ENCODE results near the gene TCEAL9. TPM values are rescaled to one million over a fixed set of nuclear protein-coding genes. Genes with fewer than 3 reads are reported as not detected.
"Not testable (repeated sequence)": the region's sequence is repeated elsewhere in the genome, so short reads cannot be mapped to it uniquely, and the experiment has no call there.

TCEAL9 gene
- total RNA-seq, 3 donors from 2014 or later (not counting 1 experiment from before 2014, with no cell fraction given): 0.40 TPM; not detected in 2

- DNase-seq (peak in 1 of 2 donors; percentile 10), ATAC-seq (no peak)
- H3K27me3 ChIP-seq (ENCODE audit: control insufficient read depth, insufficient read depth, low read length): peaks cover 3% of the 10 kb centered on the region
- H3K9me3 Mint-ChIP-seq: no peaks in the 10 kb centered on the region
- 0% methylated on average over 2 of the region's 13 CpGs for WGBS (ENCODE audit: insufficient coverage)
- H3K36me3 Mint-ChIP-seq: no peaks in the 10 kb centered on the region
- H3K27me3 Mint-ChIP-seq (ENCODE audit: low read depth in 2 of 2): peaks cover 15 to 24% of the 10 kb centered on the region in 2 donors
- TF ChIP-seq CTCF (IDR thresholded peaks at IDR 0.05): no peak
- peak overlapping the region; percentile 44 for H3K4me3 ChIP-seq (ENCODE audit: low read length)
- intact Hi-C loops (cut with micrococcal nuclease): no loop called here
- H3K27ac ChIP-seq (ENCODE audit: low read length): no peak overlapping the region
- H3K4me3 Mint-ChIP-seq: peak overlapping the region; percentile 55
- H3K27ac Mint-ChIP-seq: no peak overlapping the region
- peaks cover 11% of the 10 kb centered on the region in 2 donors for H3K4me1 Mint-ChIP-seq
- H3K36me3 ChIP-seq (ENCODE audit: control insufficient read depth, insufficient read depth, low read length): no peaks in the 10 kb centered on the region
- no peaks in the 10 kb centered on the region for H3K9me3 ChIP-seq (ENCODE audit: control insufficient read depth, insufficient read depth, low read length)
- peaks cover 8% of the 10 kb centered on the region for H3K4me1 ChIP-seq (ENCODE audit: control insufficient read depth, insufficient read depth, low read length)
Observed at GRCh38 chrX:103356858-103357257, 552 bp downstream of the TCEAL9 start.

- no peak for DNase-seq
- H3K9me3 Mint-ChIP-seq: no peaks in the 10 kb centered on the region
- peaks cover 12 to 24% of the 10 kb centered on the region in 2 donors for H3K27me3 Mint-ChIP-seq (ENCODE audit: low read depth in 2 of 2)
- intact Hi-C loops (cut with micrococcal nuclease): no loop called here
- no peak for ATAC-seq
- no CpG with 5 or more reads among the region's 2 CpGs for WGBS (ENCODE audit: insufficient coverage)
- H3K27ac Mint-ChIP-seq: no peak overlapping the region
- peaks cover 3% of the 10 kb centered on the region for H3K27me3 ChIP-seq (ENCODE audit: control insufficient read depth, insufficient read depth, low read length)
- H3K36me3 ChIP-seq (ENCODE audit: control insufficient read depth, insufficient read depth, low read length): no peaks in the 10 kb centered on the region
- H3K4me1 ChIP-seq (ENCODE audit: control insufficient read depth, insufficient read depth, low read length): peaks cover 8% of the 10 kb centered on the region
- H3K4me3 ChIP-seq (ENCODE audit: low read length): no peak overlapping the region
- no peaks in the 10 kb centered on the region for H3K9me3 ChIP-seq (ENCODE audit: control insufficient read depth, insufficient read depth, low read length)
- H3K36me3 Mint-ChIP-seq: no peaks in the 10 kb centered on the region
- no peak for TF ChIP-seq CTCF (IDR thresholded peaks at IDR 0.05)
- H3K4me1 Mint-ChIP-seq: peaks cover 11% of the 10 kb centered on the region in 2 donors
- no peak overlapping the region for H3K4me3 Mint-ChIP-seq
- H3K27ac ChIP-seq (ENCODE audit: low read length): no peak overlapping the region
Observed at GRCh38 chrX:103357871-103358270, 1.6 kb downstream of the TCEAL9 start.

GRCh38 chrX:103359605-103360004 is 3.3 kb downstream of the TCEAL9 start:
- H3K4me3 Mint-ChIP-seq; H3K4me3 ChIP-seq (ENCODE audit: low read length); ATAC-seq; H3K9me3 ChIP-seq (ENCODE audit: control insufficient read depth, insufficient read depth, low read length); H3K36me3 ChIP-seq (ENCODE audit: control insufficient read depth, insufficient read depth, low read length); H3K27ac Mint-ChIP-seq; DNase-seq; H3K9me3 Mint-ChIP-seq; intact Hi-C loops (cut with micrococcal nuclease); H3K27ac ChIP-seq (ENCODE audit: low read length); H3K4me1 ChIP-seq (ENCODE audit: control insufficient read depth, insufficient read depth, low read length); H3K36me3 Mint-ChIP-seq; H3K27me3 ChIP-seq (ENCODE audit: control insufficient read depth, insufficient read depth, low read length): not testable (repeated sequence)
- 100% methylated on average over 2 of the region's 3 CpGs for WGBS (ENCODE audit: insufficient coverage)
- H3K27me3 Mint-ChIP-seq (ENCODE audit: low read depth in 2 of 2): peaks cover 9 to 24% of the 10 kb centered on the region in 2 donors
- peaks cover 11% of the 10 kb centered on the region in 2 donors for H3K4me1 Mint-ChIP-seq

GRCh38 chrX:103360092-103360491 is 3.8 kb downstream of the TCEAL9 start:
- no peak for ATAC-seq

More at GRCh38 chrX:103360092-103360491, 3.8 kb downstream of the TCEAL9 start:
- Histone ChIP-seq H3K27me3 (ENCODE audit: control insufficient read depth, insufficient read depth, low read length) (peaks cover 3% of the 10 kb centered on the region), H3K36me3 (ENCODE audit: control insufficient read depth, insufficient read depth, low read length) (no peaks in the 10 kb centered on the region), H3K27ac (ENCODE audit: low read length) (no peak overlapping the region), H3K4me1 (ENCODE audit: control insufficient read depth, insufficient read depth, low read length) (peaks cover 8% of the 10 kb centered on the region), H3K4me3 (ENCODE audit: low read length) (no peak overlapping the region), H3K9me3 (ENCODE audit: control insufficient read depth, insufficient read depth, low read length) (no peaks in the 10 kb centered on the region)
- Mint-ChIP-seq H3K9me3 (no peaks in the 10 kb centered on the region), H3K27ac (no peak overlapping the region), H3K36me3 (no peaks in the 10 kb centered on the region), H3K4me1 (peaks cover 11% of the 10 kb centered on the region in 2 donors), H3K4me3 (no peak overlapping the region), H3K27me3 (ENCODE audit: low read depth in 2 of 2) (peaks cover 9 to 24% of the 10 kb centered on the region in 2 donors)
- no peak for TF ChIP-seq CTCF (IDR thresholded peaks at IDR 0.05)
- intact Hi-C loops (cut with micrococcal nuclease): no loop called here
- 79% methylated on average over 2 of the region's 2 CpGs for WGBS (ENCODE audit: insufficient coverage)
- no peak for DNase-seq

All from natural killer cell (primary cell).